NCI-H146 (cell line): ENCODE results near the gene FGGY.
"Not testable (repeated sequence)": the region's sequence is repeated elsewhere in the genome, so short reads cannot be mapped to it uniquely, and the experiment has no call there.

Source experiments
- DNase-seq: peaks from one replicate; lab custom pipeline; 2025; lab: John Stamatoyannopoulos, UW

FGGY gene

GRCh38 chr1:59579222-59579621 lies 282.3 kb downstream of the FGGY start:
- no peak for DNase-seq

GRCh38 chr1:59580257-59580656 lies 283.4 kb downstream of the FGGY start:
- no peak for DNase-seq

GRCh38 chr1:59592410-59592809 lies 295.5 kb downstream of the FGGY start:
- DNase-seq = not testable (repeated sequence)

- no peak for DNase-seq
These were observed 296.0 kb downstream of the FGGY start for GRCh38 chr1:59592924-59593323.

GRCh38 chr1:59593798-59594790 lies 297.2 kb downstream of the FGGY start:
- no peak for DNase-seq

GRCh38 chr1:59595774-59596173 lies 298.9 kb downstream of the FGGY start:
- DNase-seq = peak; percentile 70

GRCh38 chr1:59596432-59596831 lies 299.5 kb downstream of the FGGY start:
- no peak for DNase-seq

- DNase-seq = no peak
These were observed 300.1 kb downstream of the FGGY start for GRCh38 chr1:59596956-59597355.

- no peak for DNase-seq
These were observed 300.7 kb downstream of the FGGY start for GRCh38 chr1:59597420-59598119.

- DNase-seq = no peak
These were observed 301.2 kb downstream of the FGGY start for GRCh38 chr1:59598120-59598440.

GRCh38 chr1:59601041-59601441 lies 304.1 kb downstream of the FGGY start:
- DNase-seq = no peak

- DNase-seq = no peak
These were observed 304.9 kb downstream of the FGGY start for GRCh38 chr1:59601811-59602210.

GRCh38 chr1:59604191-59604590 lies 307.3 kb downstream of the FGGY start:
- no peak for DNase-seq

GRCh38 chr1:59605184-59605583 lies 308.3 kb downstream of the FGGY start:
- no peak for DNase-seq

GRCh38 chr1:59605761-59606160 lies 308.9 kb downstream of the FGGY start:
- DNase-seq = no peak

- DNase-seq = no peak
These were observed 312.4 kb downstream of the FGGY start for GRCh38 chr1:59609245-59609644.

- DNase-seq = not testable (repeated sequence)
These were observed 313.6 kb downstream of the FGGY start for GRCh38 chr1:59610499-59610898.

- DNase-seq = no peak
These were observed 320.5 kb downstream of the FGGY start for GRCh38 chr1:59617434-59617833.

GRCh38 chr1:59619557-59619956 lies 322.7 kb downstream of the FGGY start:
- no peak for DNase-seq

GRCh38 chr1:59625384-59625783 lies 328.5 kb downstream of the FGGY start:
- DNase-seq = no peak

GRCh38 chr1:59631561-59632255 lies 334.8 kb downstream of the FGGY start:
- no peak for DNase-seq

- peak; percentile 71 for DNase-seq
These were observed 338.2 kb downstream of the FGGY start for GRCh38 chr1:59635097-59635496.
